Caco-2 (cell line): ENCODE measurements around the gene CDKAL1. TPM values are rescaled to one million over a fixed set of nuclear protein-coding genes. Genes with fewer than 3 reads are reported as not detected.

Source experiments
- BruUV-seq: library from RNA; stranded (reverse); fragments of 400-500 nt; replicated peaks from 2 replicates; lab custom pipeline; 2021; lab: Mats Ljungman, UMichigan
- CTCF ChIA-PET: fragments of 300-600 bp; sonication (Branson Sonifier 250); formaldehyde crosslinking; loops from one replicate; lab custom pipeline; 2022; ENCODE audit warnings: antibody characterized with exemption; lab: Charles Lee
- POLR2A ChIA-PET: fragments of 300-600 bp; sonication (Branson Sonifier 250); formaldehyde crosslinking; loops from one replicate; lab custom pipeline; 2022; ENCODE audit warnings: antibody characterized with exemption; lab: Charles Lee
- DNase-seq, 2 experiments: peaks; one replicate each; pipeline versions ENCODE4 v3.0.0 to v3.0.0-alpha.2; 2020 to 2022
- H3K27me3 ChIP-seq: replicated peaks from 2 replicates; pipeline ENCODE4 v1.6.0; 2011; ENCODE audit warnings: low read length; ENCODE audit not compliant: control insufficient read depth, insufficient read depth
- H3K36me3 ChIP-seq: 2 replicates; pipeline ENCODE4 v1.5.1; 2011; ENCODE audit warnings: low read length; ENCODE audit not compliant: control insufficient read depth, insufficient read depth
- H3K4me1 ChIP-seq: fragments of 250-450 bp; sonication (Bioruptor Pico); 2 replicates; pipeline ENCODE4 v1.5.1; 2020; ENCODE audit warnings: mild to moderate bottlenecking
- H3K4me3 ChIP-seq: 2 replicates; pipeline ENCODE4 v1.5.1; 2011; ENCODE audit warnings: low read depth, mild to moderate bottlenecking, control low read depth, low read length
- H3K9me3 ChIP-seq: fragments of 250-450 bp; sonication (Bioruptor Pico); 2 replicates; pipeline ENCODE4 v1.5.1; 2020; ENCODE audit warnings: mild to moderate bottlenecking, moderate library complexity
- H3K27ac Mint-ChIP-seq: one replicate; pipeline ENCODE4 v1.8.0; 2022; ENCODE audit warnings: mixed read lengths; ENCODE audit not compliant: unreplicated experiment
- H3K27me3 Mint-ChIP-seq: one replicate; pipeline ENCODE4 v1.8.0; 2022; ENCODE audit warnings: mixed read lengths; ENCODE audit not compliant: insufficient read depth, unreplicated experiment
- H3K36me3 Mint-ChIP-seq: one replicate; pipeline ENCODE4 v1.8.0; 2022; ENCODE audit warnings: mild to moderate bottlenecking, mixed read lengths; ENCODE audit not compliant: insufficient read depth, unreplicated experiment
- H3K4me1 Mint-ChIP-seq: one replicate; pipeline ENCODE4 v1.8.0; 2022; ENCODE audit warnings: low read depth, mixed read lengths; ENCODE audit not compliant: unreplicated experiment
- H3K4me3 Mint-ChIP-seq: one replicate; pipeline ENCODE4 v1.8.0; 2022; ENCODE audit warnings: mild to moderate bottlenecking, moderate library complexity, mixed read lengths; ENCODE audit not compliant: unreplicated experiment
- H3K9me3 Mint-ChIP-seq: one replicate; pipeline ENCODE4 v1.8.0; 2022; ENCODE audit warnings: mixed read lengths; ENCODE audit not compliant: unreplicated experiment
- CTCF ChIP-seq, 2 experiments: fragments of 200-600 bp in 1 of 2; IDR thresholded peaks; 1 replicate in 1 of 2; 2 replicates in 1 of 2; pipeline versions ENCODE4 v1.5.1 to v1.8.0; 2011 to 2022; ENCODE audit warnings: antibody characterized with exemption in 1 of 2, control low read depth in 1 of 2, inconsistent platforms in 1 of 2, low read depth in 1 of 2, low read length in 1 of 2, mild to moderate bottlenecking in 1 of 2, moderate library complexity in 1 of 2; ENCODE audit not compliant: insufficient read depth in 1 of 2, severe bottlenecking in 1 of 2, unreplicated experiment in 1 of 2
- intact Hi-C: fragments of 100-400 bp; cut with micrococcal nuclease; formaldehyde crosslinking; loops from one replicate; pipeline ENCODE4 v1.10.0; 2022; ENCODE audit not compliant: unreplicated experiment
- total RNA-seq: library from RNA; stranded (reverse); gene quantifications from 2 replicates; pipeline ENCODE4 v1.2.3, GENCODE V29; 2022

CDKAL1 gene
- total RNA-seq, 1 experiment from 2014 or later, result 18.7 TPM

GRCh38 chr6:20658053-20658452 lies 123.8 kb downstream of the CDKAL1 start:
- no peak overlapping the region for H3K27ac Mint-ChIP-seq
- POLR2A ChIA-PET, result no interaction called here
- peaks cover 6% of the 10 kb centered on the region for H3K4me1 Mint-ChIP-seq

DNA sequence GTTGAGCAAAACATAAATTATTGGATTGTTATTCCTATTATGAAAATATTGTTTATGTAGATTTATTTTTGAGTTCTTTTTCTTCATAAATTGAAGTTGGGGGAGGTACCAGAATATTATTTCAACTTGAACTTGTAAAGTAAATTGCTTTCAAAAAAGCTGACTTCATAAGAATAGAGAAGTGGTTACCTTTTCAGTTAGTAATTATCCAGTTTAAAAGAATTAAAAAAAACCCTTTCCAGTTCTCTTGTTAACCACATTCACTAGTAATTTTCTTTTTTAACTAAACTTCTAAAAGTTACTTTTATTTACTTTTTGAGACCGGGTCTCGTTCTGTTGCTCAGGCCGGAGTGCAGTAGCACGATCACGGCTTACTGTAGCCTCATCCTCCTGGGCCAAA lies 124.3 kb downstream of the CDKAL1 start:
- intact Hi-C loops, result no loop called here
- CTCF ChIA-PET, result no interaction called here
- no peaks in the 10 kb centered on the region for H3K9me3 Mint-ChIP-seq
- no peak for DNase-seq
- no peak for TF ChIP-seq CTCF (IDR thresholded peaks at IDR 0.05; ENCODE audit: insufficient read depth in 1 of 2, low read depth in 1 of 2, low read length in 1 of 2, severe bottlenecking in 1 of 2, unreplicated experiment in 1 of 2)
- POLR2A ChIA-PET, result no interaction called here
- peaks cover 6% of the 10 kb centered on the region for H3K4me1 Mint-ChIP-seq
- no peaks in the 10 kb centered on the region for H3K9me3 ChIP-seq
- H3K36me3 Mint-ChIP-seq, result no peaks in the 10 kb centered on the region
- no peaks in the 10 kb centered on the region for H3K36me3 ChIP-seq
- H3K4me3 Mint-ChIP-seq, result no peak overlapping the region
- H3K27me3 Mint-ChIP-seq, result no peaks in the 10 kb centered on the region
- no TSS peak for BruUV-seq
- no peaks in the 10 kb centered on the region for H3K27me3 ChIP-seq
- no peak overlapping the region for H3K27ac Mint-ChIP-seq
- H3K4me1 ChIP-seq, result no peaks in the 10 kb centered on the region
- no peak overlapping the region for H3K4me3 ChIP-seq

More at GRCh38 chr6:20658053-20658452, 123.8 kb downstream of the CDKAL1 start:
- intact Hi-C loops, result no loop called here
- H3K36me3 Mint-ChIP-seq, result no peaks in the 10 kb centered on the region
- BruUV-seq, result no TSS peak
- no peak overlapping the region for H3K4me3 Mint-ChIP-seq
- H3K36me3 ChIP-seq, result no peaks in the 10 kb centered on the region
- no peak for DNase-seq
- no peaks in the 10 kb centered on the region for H3K27me3 ChIP-seq
- no peaks in the 10 kb centered on the region for H3K9me3 ChIP-seq
- H3K27me3 Mint-ChIP-seq, result no peaks in the 10 kb centered on the region
- H3K9me3 Mint-ChIP-seq, result no peaks in the 10 kb centered on the region
- no peak overlapping the region for H3K4me3 ChIP-seq
- CTCF ChIA-PET, result no interaction called here
- no peaks in the 10 kb centered on the region for H3K4me1 ChIP-seq
- TF ChIP-seq CTCF (IDR thresholded peaks at IDR 0.05; ENCODE audit: insufficient read depth in 1 of 2, low read depth in 1 of 2, low read length in 1 of 2, severe bottlenecking in 1 of 2, unreplicated experiment in 1 of 2), result no peak

- Histone ChIP-seq H3K27me3 (no peaks in the 10 kb centered on the region), H3K9me3 (no peaks in the 10 kb centered on the region), H3K36me3 (no peaks in the 10 kb centered on the region), H3K4me3 (no peak overlapping the region), H3K4me1 (no peaks in the 10 kb centered on the region)
- no peak for DNase-seq
- ChIA-PET POLR2A (no interaction called here), CTCF (no interaction called here)
- Mint-ChIP-seq H3K9me3 (no peaks in the 10 kb centered on the region), H3K27ac (no peak overlapping the region), H3K4me1 (peaks cover 6% of the 10 kb centered on the region), H3K36me3 (no peaks in the 10 kb centered on the region), H3K4me3 (no peak overlapping the region), H3K27me3 (no peaks in the 10 kb centered on the region)
- no TSS peak for BruUV-seq
- no peak for TF ChIP-seq CTCF (IDR thresholded peaks at IDR 0.05; ENCODE audit: insufficient read depth in 1 of 2, low read depth in 1 of 2, low read length in 1 of 2, severe bottlenecking in 1 of 2, unreplicated experiment in 1 of 2)
- intact Hi-C loops, result no loop called here
Observed at GRCh38 chr6:20660534-20660933, 126.3 kb downstream of the CDKAL1 start.
